Activated CD4-positive, alpha-beta T cell treated with anti-CD3 and anti-CD28 coated beads, Interleukin-2, amount 50 U/mL, for 1 hour (primary cell): ENCODE results near the gene GTF2IRD2.
"Not testable (repeated sequence)": the region's sequence is repeated elsewhere in the genome, so short reads cannot be mapped to it uniquely, and the experiment has no call there.

ENCODE experiments used
- DNase-seq: peaks from one replicate; pipeline ENCODE4 v3.0.0-alpha.2; 2020

GTF2IRD2 gene

DNA sequence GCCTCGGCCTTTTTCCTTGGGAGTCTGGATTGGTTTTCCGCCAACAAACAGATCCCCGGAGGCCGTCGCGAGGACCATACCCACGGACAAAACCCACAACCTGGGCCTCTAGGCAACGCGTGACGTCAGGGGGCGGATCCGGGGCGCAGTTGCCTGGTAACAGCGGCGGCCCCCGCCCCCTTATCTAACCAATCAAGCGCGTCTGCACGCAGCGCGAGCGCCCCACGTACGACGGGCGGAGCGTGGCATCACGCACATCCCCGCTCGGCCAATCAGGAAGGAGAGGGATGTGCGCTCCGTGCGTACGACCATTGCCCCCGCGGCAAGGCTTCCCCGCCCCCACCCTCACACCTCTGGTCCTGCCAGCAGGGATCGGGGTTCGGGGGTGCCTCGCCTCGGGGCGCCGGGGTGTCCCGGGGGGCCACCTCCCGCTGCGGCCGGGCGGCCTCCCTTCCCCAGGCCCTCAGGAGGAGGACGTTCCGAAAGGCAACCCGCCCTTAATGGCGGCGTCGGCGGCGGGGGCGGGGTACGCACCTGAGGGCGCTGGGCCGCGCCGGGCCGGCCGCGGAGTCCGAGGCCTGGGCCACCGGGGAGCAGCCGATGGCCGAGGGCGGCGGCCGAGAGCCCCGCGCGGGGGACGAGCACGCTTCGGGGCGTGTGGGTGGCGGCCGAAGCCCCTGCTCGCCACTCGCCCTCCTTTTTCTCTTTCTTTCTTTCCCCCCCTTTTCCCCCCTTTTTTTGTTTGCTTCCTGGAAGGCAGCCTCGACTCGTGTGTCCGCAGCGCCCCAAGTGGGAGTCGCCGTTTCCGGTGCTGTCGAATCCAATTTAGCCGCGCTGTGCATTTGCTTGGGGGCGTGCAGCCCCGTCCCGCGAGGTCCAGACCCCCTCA lies at the start of gene GTF2IRD2:
GTF2IRD2 (minus strand) TSS at position 773 of the 889 bp plus-strand sequence. CDS start 15,227 bp downstream, outside the sequence.
- DNase-seq: peak; percentile 60

DNA sequence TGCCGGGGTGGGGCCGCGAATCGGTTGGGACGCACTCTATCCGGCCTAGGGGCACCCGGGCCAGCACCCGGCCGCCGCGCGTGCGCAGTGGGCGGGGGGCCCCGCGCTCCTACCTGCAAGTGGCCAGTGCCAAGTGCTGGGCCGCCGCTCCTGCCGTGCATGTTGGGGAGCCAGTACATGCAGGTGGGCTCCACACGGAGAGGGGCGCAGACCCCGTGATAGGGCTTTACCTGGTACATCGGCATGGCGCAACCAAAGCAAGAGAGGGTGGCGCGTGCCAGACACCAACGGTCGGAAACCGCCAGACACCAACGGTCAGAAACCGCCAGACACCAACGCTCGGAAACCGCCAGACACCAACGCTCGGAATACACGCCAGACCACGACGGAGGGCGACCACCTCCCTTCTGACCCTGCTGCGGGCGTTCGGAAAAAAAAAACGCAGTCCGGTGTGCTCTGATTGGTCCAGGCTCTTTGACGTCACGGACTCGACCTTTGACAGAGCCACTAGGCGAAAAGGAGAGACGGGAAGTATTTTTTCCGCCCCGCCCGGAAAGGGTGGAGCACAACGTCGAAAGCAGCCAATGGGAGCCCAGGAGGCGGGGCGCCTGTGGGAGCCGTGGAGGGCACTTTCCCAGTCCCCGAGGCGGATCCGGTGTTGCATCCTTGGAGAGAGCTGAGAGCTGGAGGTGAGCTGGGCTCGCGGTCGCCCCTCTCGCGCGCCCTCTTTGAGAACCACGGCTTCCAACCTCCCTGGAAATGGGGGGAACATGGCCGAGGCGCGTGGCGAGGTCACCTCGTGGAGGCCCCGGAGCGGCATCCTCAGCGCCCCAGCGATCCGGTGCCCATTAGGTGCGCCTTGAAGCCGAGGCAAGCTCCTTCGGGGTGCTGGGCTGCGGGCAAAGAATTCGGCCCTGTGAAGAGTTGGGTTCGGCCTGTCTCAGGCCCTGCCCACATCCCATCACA lies 39.0 kb upstream of the GTF2IRD2 start:
- peak; percentile 70 for DNase-seq

DNA sequence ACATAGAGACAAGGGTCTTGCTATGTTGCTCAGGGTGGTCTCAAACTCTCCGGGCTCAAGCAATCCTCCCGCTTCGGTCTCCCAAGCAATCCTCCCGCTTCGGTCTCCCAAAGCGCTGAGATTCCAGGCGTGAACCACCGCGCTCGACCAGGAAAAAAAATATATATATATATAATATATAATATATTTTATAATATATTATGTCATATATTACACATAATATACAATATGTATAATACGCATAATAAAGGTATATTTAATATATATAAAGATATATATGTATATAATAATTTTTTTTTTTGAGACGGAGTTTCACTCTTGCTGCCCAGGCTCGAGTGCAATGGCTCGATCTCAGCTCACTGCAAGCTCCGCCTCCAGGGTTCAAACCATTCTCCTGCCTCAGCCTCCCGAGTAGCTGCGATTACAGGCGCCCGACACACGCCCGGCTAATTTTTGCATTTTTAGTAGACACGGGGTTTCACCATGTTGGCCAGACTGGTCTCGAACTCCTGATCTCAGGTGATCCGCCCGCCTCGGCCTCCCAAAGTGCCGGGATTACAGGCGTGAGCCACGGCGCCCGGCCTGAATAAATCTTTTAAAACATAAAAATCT lies 38.2 kb upstream of the GTF2IRD2 start:
- not testable (repeated sequence) for DNase-seq

DNA sequence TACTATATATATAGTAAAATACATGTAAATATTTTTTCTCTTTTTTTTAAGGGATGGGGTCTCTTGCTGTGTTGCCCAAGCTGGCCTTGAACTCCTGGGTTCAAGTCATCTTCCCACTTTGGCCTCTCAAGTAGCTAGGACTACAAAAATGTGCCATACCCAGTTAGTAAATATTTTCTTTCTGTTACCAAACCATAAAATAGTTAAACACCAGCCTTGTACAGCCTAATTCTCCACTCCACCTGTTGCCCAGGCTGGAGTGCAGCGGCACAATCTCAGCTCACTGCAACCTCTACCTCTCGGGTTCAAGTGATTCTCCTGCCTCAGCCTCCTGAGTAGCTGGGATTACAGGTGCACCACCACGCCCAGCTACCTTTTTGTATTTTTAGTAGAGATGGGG lies 33.9 kb upstream of the GTF2IRD2 start:
- not testable (repeated sequence) for DNase-seq

DNA sequence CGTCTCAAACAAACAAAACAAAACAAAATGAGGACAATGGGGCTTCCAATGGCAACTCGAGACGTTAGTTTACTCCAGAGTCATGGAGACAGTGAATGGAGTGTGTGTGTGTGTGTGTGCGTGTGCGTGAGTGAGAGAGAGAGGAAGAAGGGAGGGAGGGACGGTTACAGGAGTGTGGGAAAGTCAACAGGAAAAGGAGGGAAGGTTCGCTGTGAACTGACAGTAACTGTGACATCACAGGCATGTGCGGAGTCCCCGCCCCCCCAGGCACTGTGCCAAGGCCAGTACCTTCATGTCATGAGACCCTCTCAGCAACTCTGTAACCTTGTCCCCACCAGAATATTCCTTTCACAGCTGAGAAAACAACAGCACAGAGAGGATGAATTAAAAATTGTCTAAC lies 30.7 kb upstream of the GTF2IRD2 start:
- not testable (repeated sequence) for DNase-seq

DNA sequence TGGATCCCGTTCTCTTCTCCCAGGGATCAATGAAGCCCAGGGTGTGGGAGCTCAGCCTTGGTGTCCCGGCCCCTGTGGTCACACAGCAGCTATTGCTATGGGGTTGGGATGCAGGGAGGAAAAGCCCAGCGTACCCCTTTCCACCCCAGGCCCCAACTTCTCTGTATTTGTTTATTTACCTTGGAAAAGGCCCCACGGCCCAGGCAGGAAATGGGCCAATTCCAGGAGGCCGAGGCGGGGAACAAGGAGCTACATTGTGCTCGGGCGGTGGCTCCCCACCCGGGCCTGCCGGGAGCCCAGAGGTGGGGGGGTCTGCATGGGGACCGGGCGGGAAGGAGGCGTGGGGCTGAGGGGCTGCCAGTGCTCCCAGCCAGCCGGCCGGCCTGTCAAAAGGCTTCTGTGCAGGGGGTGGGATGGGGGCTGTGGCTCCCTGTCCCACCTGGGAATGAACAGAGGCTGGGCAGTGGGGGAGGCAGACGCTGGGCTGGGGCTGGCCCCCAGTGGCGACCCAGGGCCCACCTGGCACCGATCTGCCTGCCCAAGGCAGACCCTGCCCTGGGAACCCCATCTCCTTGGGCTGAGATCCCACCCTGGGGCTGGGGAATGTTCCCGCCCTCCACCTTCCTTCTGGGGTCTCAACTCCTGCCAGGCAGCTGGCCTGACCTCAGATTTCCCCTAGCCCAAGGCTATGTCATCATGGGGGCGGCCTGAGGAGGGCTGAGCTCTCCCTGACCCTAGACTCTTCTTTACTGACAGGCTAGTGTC lies 23.5 kb upstream of the GTF2IRD2 start:
- DNase-seq: not testable (repeated sequence)

DNA sequence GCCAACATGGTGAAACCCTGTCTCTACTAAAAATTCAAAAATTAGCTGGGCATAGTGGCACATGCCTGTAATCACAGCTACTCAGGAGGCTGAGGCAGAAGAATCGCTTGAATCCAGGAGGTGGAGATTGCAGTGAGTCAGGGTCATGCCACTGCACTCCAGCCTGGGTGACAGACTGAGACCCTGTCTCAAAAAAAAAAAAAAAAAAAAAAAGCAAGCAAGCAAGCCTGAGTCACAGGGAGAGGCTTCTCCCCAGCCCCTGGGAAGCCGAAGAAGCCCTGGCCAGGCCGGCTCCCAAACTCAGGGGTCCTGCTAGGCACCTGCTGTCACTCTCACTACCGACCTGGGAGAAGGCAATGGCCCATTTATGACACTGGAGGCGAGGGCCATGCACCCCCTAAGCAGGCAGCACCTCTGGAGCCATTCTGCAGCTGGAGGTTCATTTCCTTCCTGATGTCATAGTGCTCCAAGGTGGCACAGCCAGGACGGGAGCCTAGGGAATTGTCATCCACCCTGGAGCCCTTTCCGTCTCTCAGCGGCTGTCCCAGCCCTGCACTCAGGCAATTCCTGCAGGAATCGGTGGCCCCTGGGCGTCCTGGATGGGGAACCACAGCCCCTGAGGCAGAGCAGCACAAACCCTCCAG lies 22.8 kb upstream of the GTF2IRD2 start:
- not testable (repeated sequence) for DNase-seq

DNA sequence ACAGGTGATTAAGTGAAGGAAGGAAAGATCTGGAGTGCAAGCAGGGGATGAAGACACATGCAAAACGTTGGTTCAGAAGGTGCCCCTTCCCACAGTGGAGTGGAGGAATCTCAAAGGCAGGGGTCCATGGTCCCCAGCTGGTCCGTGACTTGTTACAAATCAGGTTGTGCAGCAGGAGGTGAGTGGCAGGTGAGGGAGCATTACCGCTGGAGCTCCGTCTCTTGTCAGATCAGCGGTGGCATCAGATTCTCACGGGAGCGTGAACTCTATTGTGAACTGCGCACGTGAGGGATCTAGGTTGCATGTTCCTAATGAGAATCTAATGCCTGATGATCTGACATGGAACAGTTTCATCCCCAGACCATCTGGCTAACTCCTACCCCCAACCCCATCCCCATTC lies 21.1 kb upstream of the GTF2IRD2 start:
- DNase-seq: not testable (repeated sequence)

DNA sequence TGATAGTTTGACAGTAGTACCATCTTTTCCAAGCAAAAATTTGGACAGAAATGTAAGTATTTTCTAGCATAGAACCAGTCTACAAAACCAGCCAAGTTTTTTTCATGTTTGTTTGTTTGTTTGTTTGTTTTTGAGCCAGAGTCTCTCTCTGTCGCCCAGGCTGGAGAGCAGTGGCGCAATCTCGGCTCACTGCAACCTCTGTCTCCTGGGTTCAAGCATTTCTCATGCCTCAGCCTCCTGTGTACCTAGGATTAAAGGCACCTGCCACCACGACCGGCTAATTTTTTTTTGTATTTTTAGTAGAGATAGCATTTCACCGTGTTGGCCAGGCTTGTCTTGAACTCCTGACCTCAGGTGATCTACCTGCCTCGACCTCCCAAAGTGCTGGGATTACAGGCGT lies 14.4 kb upstream of the GTF2IRD2 start:
- not testable (repeated sequence) for DNase-seq

DNA sequence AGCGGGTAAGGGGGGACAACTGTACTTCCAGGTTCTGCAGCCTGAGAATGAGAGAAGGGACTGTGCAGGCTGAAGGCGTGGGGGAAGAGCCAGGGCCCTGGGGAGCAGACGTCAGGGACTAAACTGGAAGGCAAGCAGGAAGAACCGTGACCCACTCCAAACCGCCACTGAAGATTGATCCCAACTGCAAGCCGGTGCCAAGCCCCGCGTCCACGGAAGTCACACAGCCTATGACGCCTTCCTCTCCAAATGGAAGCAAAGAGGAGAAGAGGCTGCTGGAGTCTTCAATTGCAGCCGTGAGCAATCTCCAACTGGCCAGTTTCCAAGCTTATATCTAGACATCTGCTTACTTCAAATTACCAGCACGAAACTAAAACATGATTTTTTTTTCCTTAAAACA lies 1.6 kb downstream of the GTF2IRD2 start:
- not testable (repeated sequence) for DNase-seq

DNA sequence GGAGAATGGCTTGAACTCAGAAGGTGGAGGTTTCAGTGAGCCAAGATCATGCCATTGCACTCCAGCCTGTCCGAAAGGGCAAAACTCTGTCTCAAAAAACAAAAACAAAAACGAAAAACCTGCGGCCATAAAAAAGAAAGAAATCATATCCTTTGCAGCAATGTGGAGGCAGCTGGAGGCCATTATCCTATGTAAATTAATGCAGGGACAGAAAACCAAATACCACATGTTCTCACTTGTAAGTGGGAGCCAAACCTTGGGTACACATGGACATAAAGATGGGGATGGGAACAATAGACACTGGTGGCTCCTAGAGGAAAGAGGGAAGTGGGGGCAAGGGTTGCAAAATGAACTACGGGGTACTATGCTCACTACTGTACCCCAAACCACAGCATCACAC lies 21.0 kb downstream of the GTF2IRD2 start:
- not testable (repeated sequence) for DNase-seq

DNA sequence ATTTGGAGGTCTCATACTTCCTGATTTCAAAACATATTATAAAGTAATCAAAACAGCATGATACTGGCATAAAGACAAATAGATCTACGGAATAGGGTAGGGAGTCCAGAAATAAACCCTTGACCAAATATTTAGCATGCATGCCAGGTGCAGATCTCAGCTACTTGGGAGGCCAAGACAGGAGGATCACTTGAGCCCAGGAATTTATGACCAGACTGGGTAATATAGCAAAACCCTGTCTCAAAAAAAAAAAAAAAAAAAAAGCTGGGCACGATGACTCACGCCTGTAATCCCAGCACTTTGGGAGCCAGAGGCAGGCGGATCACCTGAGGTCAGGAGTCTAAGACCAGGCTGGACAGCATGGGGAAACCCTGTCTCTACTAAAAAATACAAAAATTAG lies 21.4 kb downstream of the GTF2IRD2 start:
- DNase-seq: not testable (repeated sequence)

DNA sequence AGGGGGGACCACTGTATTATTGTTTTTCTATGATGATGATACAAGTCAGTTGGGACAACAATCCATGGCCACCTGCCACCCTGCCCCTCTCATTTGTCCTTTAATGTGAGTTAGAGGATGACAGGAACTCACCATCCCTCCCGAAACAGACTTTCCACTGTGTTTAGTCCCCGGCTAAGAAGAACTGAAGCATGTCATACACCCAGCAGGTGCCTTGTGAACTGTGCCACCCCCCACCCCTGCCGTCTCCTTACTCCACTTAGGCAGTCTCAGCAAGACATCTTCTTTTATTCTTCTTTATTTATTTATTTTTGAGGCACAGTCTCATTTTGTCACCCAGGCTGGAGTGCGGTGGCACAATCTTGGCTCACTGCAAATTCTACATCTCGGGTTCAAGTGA lies 30.1 kb downstream of the GTF2IRD2 start:
- not testable (repeated sequence) for DNase-seq

DNA sequence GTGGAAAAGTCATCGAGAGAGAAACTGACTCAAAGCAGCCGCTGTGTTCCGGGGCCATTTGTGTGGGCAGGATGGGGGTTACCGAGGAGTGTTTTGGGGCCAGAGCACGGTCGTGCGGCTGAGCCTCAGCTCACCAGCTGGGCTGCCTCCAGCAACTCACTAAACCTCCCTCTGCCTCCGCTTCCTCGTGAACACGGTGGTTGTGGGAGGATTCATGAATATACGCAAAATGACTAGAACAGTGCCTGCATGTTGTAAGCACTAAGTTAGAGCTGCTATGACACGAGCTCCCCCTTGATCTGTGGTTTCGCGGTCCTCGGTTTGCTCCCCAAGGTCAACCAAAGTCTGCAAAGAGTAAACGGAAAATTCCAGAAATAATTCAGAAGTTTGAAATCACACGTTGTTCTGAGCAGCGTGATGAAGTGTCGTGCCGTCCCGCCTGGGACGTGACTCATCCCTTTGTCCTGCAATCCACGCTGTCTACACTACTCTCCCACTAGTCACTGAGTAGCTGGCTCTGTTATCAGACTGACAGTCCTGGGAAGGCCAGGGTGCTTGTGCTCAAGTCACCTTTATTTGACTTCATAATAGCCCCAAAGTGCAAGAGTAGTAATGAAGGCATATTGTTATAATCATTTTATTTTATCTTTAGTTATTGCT lies 31.1 kb downstream of the GTF2IRD2 start:
- DNase-seq: not testable (repeated sequence)

DNA sequence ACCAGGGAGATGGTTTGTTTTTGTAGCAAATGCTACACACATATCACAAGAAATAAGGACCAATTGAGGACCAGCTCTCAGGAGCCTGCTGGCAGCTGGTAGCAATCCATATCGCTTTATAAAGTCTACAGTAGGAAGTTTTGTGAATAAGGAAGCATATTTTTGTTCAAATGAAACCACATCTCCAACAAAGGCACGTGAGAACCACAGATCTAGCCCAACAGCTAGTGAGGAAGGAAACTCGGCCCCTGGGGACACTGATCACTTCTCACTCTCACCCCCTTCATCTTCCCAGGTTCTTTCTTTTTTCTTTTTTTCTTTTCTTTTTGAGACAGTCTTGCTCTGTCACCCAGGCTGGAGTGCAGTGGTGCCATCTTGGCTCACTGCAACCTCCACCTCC lies 35.5 kb downstream of the GTF2IRD2 start:
- not testable (repeated sequence) for DNase-seq

DNA sequence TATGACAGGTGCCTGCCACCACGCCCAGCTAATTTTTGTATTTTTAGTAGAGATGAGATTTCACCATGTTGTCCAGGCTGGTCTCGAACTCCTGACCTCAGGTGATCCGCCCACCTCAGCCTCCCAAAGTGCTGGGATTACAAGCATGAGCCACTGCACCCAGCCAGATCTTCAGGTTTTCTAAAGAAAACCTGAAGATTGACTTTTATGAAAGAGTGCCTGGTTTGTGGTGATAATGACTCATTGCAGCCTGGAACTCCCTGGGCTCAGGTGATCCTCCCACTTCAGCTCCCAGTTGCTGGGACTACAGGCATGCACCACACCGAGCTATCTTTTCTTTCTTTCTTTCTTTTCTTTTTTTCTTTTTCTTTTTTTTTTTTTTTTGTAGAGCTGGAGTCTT lies 52.8 kb downstream of the GTF2IRD2 start:
- not testable (repeated sequence) for DNase-seq

DNA sequence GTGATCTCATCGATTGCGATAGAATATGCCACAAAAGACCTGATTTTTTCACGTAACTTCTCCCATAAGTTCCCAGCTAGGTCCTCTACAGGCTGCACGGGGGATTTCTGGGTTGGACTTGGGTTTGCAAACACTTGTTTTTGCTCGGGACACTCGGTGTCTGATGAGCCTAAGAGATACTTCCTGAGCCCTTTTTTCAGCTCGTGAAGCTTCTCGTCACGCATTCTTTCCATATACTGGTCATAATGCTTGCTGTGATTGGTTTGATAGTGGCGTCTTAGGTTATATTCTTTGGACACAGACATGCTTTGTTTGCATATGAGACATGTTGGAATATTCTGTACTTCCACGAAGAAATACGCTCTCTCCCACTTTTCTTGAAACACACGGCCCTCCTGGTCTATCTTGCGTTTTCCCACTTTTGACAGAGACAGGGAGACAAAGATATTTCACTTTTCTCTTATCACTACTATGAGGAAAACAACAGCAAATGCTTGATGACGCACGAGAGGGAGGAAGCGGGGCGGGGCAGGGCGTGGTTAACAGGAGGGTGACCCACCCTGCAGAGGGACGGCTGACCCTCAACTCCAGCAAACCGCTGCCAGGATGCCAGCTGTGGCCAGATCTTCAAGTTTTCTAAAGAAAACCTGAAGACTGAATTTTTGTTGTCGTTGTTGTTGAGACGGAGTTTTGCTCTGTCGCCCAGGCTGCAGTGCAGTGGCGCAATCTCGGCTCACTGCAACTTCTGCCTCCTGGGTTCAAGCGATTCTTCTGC lies 53.4 kb downstream of the GTF2IRD2 start:
- not testable (repeated sequence) for DNase-seq

DNA sequence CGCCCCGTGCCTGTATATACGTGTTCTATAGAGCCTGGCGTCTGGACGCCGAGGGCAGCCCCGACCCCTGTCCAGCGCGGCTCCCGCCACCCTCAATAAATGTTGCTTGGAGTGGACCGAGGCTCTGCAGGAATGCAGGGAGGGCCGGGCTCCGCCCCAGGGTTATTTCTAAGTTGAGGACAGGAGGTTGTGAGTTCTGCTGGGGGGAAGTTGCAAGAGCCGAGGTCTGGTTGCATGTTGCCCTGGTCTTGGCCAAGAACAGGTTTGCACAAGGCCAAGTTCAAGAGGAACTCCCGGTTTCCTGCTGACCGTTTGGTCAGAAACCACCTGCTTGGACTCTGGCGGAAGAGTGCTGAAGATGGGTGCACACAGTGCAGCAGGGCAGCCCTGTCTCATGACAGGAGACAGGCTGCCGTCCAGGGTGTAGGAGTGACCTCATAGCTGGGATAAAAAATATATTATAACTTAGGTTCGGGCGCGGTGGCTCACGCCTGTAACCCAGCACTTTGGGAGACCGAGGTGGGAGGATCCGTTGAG lies 62.1 kb downstream of the GTF2IRD2 start:
- not testable (repeated sequence) for DNase-seq

DNA sequence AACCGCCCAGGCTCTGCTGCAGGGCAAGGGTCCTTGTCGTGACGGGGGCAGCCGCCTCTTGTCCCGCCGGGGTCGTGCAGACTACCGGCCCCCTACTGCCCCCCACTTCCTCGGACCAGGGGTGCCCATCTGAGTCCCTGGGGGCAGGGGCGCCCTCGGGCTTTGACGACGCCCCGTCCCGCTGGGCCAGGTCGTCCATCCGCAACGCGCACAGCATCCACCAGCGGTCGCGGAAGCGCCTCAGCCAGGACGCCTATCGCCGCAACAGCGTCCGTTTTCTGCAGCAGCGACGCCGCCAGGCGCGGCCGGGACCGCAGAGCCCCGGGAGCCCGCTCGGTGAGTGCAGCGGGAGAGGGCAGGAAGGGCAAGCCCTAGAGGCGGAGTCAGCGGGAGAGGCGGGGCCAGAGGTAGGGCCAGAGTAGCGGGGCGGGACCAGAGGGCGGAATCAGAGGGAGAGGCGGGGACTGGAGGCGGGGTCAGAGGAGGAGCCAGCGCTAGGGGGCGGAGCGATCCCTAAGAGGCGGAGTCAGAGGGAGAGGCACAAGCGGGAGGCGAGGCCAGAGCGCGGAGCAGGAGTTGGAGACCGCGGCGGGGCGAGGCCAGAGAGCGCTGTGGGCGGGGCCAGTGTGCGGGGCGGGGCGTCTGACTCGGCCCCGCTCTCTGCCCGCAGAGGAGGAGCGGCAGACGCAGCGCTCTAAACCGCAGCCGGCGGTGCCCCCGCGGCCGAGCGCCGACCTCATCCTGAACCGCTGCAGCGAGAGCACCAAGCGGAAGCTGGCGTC lies 62.8 kb downstream of the GTF2IRD2 start:
- peak; percentile 96 for DNase-seq
